Activated T-cell treated with anti-CD3 and anti-CD28 coated beads for 1 hour (primary cell): ENCODE results near the gene MUC2.

ENCODE experiments used
- DNase-seq: peaks from one replicate; pipeline ENCODE4 v3.0.0-alpha.2; 2020; ENCODE audit warnings: low read depth

Gene MUC2

DNA sequence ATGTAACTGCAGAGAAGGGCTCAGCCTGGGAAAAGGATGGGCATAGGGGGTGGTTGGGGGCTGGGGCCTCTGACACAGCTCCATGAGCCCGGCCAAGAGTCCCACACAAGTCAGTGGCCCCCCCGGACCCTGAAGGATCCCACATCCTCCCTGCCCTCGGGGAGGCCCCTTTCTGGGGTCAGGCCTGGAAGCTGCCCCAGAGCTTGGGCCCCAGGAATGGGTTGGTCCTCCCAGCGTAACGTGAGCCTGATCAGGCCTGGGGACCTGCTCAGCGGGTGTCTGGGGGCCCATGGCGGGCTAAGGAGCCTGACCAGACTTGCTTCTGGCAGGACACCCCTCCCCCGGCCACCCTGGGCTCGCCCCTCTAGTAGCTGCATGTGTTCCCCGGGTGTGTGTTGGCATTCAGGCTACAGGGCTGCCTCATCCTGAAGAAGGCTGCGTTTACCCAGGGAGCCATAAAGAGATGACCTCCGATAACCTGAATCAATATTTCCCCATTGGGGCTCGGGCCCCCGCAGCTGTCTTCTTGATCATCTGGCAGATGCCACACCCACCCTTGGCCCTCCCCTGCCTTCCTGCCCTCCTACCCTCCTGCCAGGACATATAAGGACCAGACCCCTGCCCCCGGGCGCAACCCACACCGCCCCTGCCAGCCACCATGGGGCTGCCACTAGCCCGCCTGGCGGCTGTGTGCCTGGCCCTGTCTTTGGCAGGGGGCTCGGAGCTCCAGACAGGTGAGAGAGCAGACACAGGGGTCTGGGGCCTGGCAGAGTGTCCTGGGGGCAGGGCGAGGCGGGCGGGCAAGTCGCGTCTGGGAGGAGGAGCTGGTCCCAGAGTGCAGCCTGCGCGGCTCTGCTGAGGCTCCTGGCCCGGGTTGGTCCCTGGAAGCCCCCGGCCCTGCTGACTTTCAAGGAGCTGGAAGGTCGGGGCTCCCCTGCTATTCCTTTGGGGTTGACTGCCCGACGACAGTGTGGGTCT, at the start of gene MUC2:
Gene MUC2, plus strand, starts transcription at position 631 of the 978 bp plus-strand sequence.
- DNase-seq, result no peak

DNA sequence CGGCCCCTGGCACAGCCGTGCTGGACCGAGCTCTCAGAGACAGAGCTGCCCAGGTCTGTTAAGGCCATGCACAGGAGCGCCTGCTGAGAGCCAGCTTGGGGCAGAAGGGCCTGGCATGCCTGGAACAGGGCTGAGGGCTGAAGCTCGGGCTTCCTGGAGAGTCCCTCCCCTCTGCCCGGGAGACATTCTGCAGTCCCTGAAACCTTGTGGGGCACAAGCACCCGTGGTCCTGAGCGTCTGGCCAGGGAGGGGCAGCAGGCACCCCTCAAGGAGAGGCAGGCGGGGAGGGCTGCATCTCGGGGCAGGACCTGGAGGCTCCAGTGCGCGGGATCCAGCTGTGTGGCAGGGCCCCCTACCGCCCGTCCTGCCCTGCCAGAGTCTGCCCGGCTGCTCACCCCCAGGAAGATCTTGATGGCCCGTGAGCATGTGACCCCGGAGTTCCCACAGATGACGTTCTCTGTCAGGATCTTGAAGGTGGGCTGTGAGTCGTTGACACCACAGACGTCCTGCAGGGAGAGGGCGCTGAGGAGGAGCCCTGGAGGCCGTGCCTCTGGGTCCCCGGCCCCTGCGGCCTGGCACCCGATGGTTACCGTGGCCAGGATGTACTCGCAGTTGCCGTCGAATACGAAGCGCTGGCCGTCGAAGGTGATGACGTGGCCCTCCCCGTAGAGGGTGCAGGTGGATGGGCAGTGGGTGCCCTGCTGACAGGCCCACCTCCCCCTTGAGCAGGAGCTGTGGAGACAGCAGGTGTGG, 49.1 kb upstream of the MUC2 start:
- no peak for DNase-seq

DNA sequence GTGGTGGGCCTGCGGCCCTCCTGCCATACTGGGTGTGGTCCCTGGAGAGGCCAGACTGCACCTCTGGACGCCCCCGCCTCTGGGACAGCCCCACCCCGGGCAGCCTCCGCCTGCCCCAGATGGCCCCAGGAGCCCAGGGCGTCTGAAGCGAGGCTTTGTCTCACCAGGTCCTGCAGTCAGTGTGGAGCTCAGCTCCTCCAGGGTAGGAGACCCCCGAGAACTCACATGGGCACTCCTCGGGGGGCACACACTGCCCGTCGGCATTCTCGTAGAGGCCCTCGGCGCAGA, 48.6 kb upstream of the MUC2 start:
- DNase-seq, result no peak

DNA sequence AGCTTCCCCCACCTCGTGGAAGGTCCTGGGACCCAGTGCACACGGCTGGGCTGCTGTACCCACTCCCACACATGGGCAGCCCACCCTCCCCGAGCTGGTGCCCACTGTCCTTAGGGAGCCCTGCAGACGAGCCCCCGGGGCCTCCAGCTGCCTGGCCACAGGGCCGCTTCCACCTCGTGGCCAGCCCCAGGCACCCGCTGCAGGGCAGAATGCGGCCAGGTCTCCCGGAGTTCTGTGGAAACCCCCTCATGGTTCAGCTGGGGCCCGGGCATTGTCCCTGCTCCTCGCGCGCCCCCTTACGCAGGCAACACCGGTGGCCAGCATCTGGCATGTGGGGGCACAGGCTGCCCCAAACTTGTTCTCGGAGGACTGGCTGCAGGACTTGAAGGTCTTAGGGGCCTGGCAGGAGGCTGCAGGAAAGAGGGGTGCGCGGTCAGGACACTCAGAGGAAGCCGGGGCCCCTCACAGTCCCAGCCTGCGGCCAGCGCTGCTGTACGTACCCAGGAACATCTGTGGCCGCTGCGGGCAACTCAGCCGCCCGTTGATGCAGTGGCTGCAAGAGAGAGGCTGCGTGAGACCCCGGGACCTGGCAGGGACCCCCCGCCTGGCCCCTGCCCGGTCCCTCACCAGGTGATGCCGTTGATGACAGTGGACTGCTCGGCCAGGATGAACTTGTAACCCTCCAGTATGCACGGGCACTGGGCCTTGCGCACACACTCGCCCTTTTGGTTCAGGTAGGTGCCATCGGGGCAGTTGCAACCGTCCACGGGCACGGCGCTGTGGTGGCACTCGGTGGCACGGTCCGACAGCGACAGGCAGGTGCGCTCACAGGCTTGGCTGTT, 47.8 kb upstream of the MUC2 start:
- no peak for DNase-seq

GRCh38 chr11:1027483-1028290, 47.0 kb upstream of the MUC2 start:
- no peak for DNase-seq

- no peak for DNase-seq
Observed at GRCh38 chr11:1028291-1028540, 46.5 kb upstream of the MUC2 start.

DNA sequence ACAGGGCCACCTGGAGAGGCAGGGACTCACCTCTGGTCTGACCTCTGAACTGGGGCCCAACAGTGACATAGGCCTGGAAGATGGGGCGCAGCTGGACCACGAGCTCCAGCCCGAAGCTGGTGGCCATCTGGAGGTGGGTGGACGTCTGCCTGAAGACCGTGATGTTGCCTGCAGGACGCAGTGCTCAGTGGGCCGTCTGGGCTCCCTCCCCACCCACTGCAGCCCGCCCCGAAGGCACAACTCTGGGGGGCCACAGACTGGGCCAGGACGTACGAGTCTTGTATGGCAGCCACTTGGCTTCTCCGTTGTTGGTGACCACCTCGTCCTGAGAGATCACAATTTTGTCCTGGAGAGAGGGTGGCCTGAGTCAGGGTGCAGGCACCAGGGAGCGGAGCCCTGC, 46.1 kb upstream of the MUC2 start:
- DNase-seq, result no peak

GRCh38 chr11:1029051-1029450, 45.6 kb upstream of the MUC2 start:
- no peak for DNase-seq

GRCh38 chr11:1029654-1030053, 45.0 kb upstream of the MUC2 start:
- no peak for DNase-seq

- no peak for DNase-seq
Observed at GRCh38 chr11:1030086-1030485, 44.6 kb upstream of the MUC2 start.

- DNase-seq, result no peak
Observed at GRCh38 chr11:1030556-1030955, 44.1 kb upstream of the MUC2 start.

DNA sequence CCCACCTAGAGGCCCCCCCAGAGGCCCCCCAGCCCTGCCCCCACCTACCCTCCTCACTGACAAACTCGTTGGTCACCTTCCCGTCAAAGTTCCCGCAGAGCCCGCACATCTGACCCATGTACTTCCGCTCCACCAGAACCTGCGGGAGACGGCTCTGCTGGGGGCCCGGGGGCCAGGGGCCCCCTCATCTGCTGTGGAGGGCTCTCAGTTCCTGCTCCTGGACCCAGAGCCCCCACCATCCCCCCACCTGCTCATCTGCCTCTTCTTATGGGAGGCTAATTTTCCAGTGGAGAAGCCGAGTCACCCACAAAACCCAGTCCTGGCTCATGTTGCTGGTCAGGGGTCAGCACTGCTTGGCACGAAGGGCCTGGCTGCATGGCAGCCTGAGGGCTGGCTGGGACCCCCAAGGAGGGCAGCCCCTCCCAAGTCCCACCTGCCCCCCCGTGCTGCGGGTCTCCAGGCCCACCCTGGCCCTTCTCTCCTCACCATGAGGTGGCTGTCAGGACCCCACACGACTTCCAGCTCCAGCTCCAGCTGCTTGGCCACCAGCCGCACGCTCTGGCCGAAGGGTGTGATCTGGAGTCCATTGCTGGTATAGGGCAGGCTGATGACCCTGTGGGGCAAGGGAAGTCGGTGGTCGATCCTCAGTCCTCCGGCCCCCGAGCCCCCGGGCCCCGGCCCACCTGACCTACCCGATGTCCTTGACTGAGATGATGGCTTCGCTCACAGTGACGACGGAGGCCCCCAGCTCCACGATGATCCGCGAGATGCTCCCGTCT, 43.4 kb upstream of the MUC2 start:
- DNase-seq, result no peak

GRCh38 chr11:1032310-1032891, 42.3 kb upstream of the MUC2 start:
- no peak for DNase-seq

DNA sequence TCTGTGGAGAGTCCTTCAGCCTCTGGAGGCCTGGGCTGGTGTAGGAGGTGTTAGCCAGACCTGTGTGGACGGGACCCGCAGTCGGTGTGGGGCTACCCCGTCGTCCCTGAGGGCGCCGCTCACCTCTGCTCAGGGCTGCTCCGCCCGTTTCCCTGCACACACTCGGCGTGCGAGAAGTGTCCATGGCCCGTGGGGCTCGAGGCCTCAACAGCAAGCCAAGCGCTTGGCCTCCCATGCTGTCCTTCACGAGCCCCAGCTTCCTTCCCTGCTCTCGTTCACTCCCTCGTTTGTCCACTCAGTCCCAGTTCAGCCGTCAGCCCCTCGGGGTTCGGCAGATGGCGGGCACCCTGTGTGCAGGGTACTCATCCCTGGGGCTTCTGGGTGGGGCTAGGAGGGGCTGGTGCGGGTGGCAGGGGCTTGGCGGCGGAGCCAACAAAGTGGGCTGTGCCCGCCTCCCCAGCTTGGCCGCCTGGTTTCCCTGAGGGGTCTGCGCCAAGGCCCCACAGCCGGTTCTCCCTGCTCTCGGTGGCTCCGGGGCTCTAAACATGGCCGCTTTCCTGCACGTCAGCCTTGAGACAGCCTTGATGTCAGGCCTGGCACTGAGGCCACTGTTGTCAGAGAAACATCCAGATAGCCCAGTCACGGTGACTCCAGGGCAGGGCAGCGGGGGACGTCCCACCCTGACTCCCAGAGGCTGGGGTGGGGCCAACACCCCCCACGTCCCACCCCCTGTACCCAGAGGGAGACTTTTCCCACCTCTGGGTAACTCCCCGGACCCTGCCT, 41.5 kb upstream of the MUC2 start:
- DNase-seq, result no peak

- DNase-seq, result no peak
Observed at GRCh38 chr11:1034001-1034400, 40.7 kb upstream of the MUC2 start.

GRCh38 chr11:1034456-1035295, 40.0 kb upstream of the MUC2 start:
- DNase-seq, result no peak

- no peak for DNase-seq
Observed at GRCh38 chr11:1035577-1036283, 38.9 kb upstream of the MUC2 start.

DNA sequence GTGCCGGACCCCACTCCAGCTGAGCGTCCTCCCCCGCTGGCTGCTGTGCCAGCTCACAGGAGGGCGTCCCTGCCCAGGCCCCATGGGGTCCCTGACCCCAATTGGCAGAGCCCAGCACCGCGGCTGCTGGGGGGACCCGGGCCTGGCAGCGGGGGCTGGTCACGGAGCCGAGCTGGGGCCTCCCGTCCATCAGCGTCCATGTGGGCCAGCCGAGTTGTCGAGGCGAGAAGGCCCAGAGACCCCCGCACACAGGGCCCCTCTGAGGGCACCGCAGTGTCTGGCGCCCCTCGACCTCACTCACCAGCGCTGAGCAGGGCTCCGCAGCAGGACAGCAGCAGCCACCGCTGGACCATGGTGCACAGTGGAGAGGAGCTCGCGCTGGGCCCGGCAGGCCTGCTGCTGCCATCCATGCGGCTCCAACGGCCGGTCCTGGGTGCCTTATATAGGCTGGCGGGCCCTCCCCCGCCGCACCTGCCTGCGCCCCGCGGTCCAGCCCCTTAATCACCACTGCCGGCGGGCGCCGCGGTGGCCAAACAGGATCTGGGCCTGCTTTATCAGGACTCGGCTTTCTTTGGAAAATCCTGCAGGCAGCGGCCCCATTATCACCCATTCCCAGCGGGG, 38.3 kb upstream of the MUC2 start, which contains the start of gene MUC6:
Gene MUC6, minus strand, starts transcription at position 416 of the 621 bp plus-strand sequence. Its CDS starts 63 bp downstream, at position 353.
- no peak for DNase-seq
